GM12878 (cell line): Measurements from ENCODE around the gene APCDD1L. TPM values are rescaled to one million over a fixed set of nuclear protein-coding genes. Genes with fewer than 3 reads are reported as not detected.

ENCODE experiments used
- ATAC-seq: fragments of 200-7000 bp; cut with Tn5 transposase; 3 replicates; pipeline ENCODE4 v1.9.1; 2020; ENCODE audit warnings: mild to moderate bottlenecking, moderate library complexity
- BruUV-seq: library from RNA; stranded (reverse); fragments of 400-500 nt; replicated peaks from 2 replicates; lab custom pipeline; 2021; lab: Mats Ljungman, UMichigan
- CTCF ChIA-PET: fragments of 300-600 bp; sonication (Branson Sonifier 250); formaldehyde crosslinking; extraction: SDS; loops from one replicate; lab custom pipeline; 2021; ENCODE audit warnings: inconsistent platforms; lab: Yijun Ruan, JAX
- POLR2A ChIA-PET: fragments of 350-600 bp; formaldehyde crosslinking; extraction: SDS; loops from one replicate; lab custom pipeline; 2021; ENCODE audit warnings: inconsistent platforms; lab: Charles Lee
- RAD21 ChIA-PET: fragments of 300-600 bp; sonication (Branson Sonifier 250); formaldehyde crosslinking; loops from one replicate; lab custom pipeline; 2023; ENCODE audit warnings: antibody characterized with exemption; ENCODE audit not compliant: unreplicated experiment; lab: Charles Lee
- SMC1A ChIA-PET: fragments of 300-600 bp; sonication (Branson Sonifier 250); formaldehyde crosslinking; loops from one replicate; lab custom pipeline; 2023; ENCODE audit not compliant: unreplicated experiment, uncharacterized antibody; lab: Charles Lee
- DNase-seq: peaks from one replicate; pipeline ENCODE4 v3.0.0-alpha.2; 2011; ENCODE audit warnings: low read depth, low spot score
- FAIRE-seq: peaks from 3 replicates; lab custom pipeline; 2011; peaks lifted over from hg19 to GRCh38; lab: Jason Lieb, UNC
- H2AFZ ChIP-seq: 2 replicates; pipeline ENCODE4 v1.6.0; 2011; ENCODE audit warnings: low read depth, low read length, control low read depth; ENCODE audit not compliant: control insufficient read depth
- H3K27ac ChIP-seq: 2 replicates; pipeline ENCODE4 v1.5.1; 2011; ENCODE audit warnings: control low read depth; ENCODE audit not compliant: control insufficient read depth, insufficient read depth
- H3K27me3 ChIP-seq, 2 experiments: replicated peaks in 1 of 2; 2 replicates each; pipeline versions ENCODE4 v1.6.0 to v1.6.1; 2011; ENCODE audit warnings: low read length in 1 of 2; ENCODE audit not compliant: control insufficient read depth in 2 of 2, insufficient read depth in 2 of 2
- H3K36me3 ChIP-seq, 2 experiments: 2 replicates each; pipeline ENCODE4 v1.5.1; 2011; ENCODE audit warnings: low read length in 1 of 2; ENCODE audit not compliant: control insufficient read depth in 2 of 2, insufficient read depth in 2 of 2
- H3K4me1 ChIP-seq: 2 replicates; pipeline ENCODE4 v1.6.1; 2011; ENCODE audit warnings: mild to moderate bottlenecking, low read length, moderate library complexity, mixed read lengths; ENCODE audit not compliant: control insufficient read depth, insufficient read depth
- H3K4me2 ChIP-seq: 2 replicates; pipeline ENCODE4 v1.6.0; 2011; ENCODE audit warnings: control low read depth; ENCODE audit not compliant: control insufficient read depth, insufficient read depth
- H3K4me3 ChIP-seq: fragments of 200-600 bp; sonication (generic); 2 replicates; pipeline ENCODE4 v1.5.1; 2016
- H3K79me2 ChIP-seq: 2 replicates; pipeline ENCODE4 v1.6.0; 2011; ENCODE audit warnings: low read length; ENCODE audit not compliant: control insufficient read depth, insufficient read depth
- H3K9ac ChIP-seq: 2 replicates; pipeline ENCODE4 v1.8.0; 2011; ENCODE audit warnings: low read length, control low read depth, mixed read lengths; ENCODE audit not compliant: control insufficient read depth, insufficient read depth
- H3K9me3 ChIP-seq: replicated peaks from 3 replicates; pipeline ENCODE4 v1.5.1; 2011; ENCODE audit warnings: mild to moderate bottlenecking, low read length; ENCODE audit not compliant: control insufficient read depth, insufficient read depth
- H4K20me1 ChIP-seq: 2 replicates; pipeline ENCODE4 v1.6.0; 2011; ENCODE audit not compliant: control insufficient read depth, insufficient read depth
- CBX3 ChIP-seq: fragments of 200-600 bp; sonication (generic); IDR thresholded peaks from 2 replicates; pipeline ENCODE4 v1.6.1; 2016; ENCODE audit warnings: low read depth, borderline replicate concordance
- CBX5 ChIP-seq: sonication (generic); IDR thresholded peaks from 2 replicates; pipeline ENCODE4 v1.6.1; 2016; ENCODE audit warnings: low read depth, moderate library complexity, mild to moderate bottlenecking, inconsistent platforms
- GATAD2B ChIP-seq: fragments of 450-650 bp; conservative IDR thresholded peaks from 2 replicates; pipeline ENCODE4 v1.6.1; 2017; ENCODE audit warnings: low read depth, mild to moderate bottlenecking, moderate library complexity
- IKZF1 ChIP-seq: fragments of 450-650 bp; conservative IDR thresholded peaks from 2 replicates; pipeline ENCODE4 v1.6.1; 2017; ENCODE audit warnings: antibody characterized with exemption, mild to moderate bottlenecking
- IKZF2 ChIP-seq, 2 experiments: fragments of 450-650 bp; IDR thresholded peaks; 2 replicates each; pipeline ENCODE4 v1.6.1; 2017; ENCODE audit warnings: mild to moderate bottlenecking in 2 of 2, moderate library complexity in 2 of 2
- MEF2B ChIP-seq: fragments of 450-650 bp; IDR thresholded peaks from 2 replicates; pipeline ENCODE4 v1.6.1; 2018; ENCODE audit warnings: mild to moderate bottlenecking, moderate library complexity; ENCODE audit not compliant: partially characterized antibody, poor library complexity, severe bottlenecking
- MTA3 ChIP-seq: IDR thresholded peaks from 2 replicates; pipeline ENCODE4 v1.6.1; 2012; ENCODE audit warnings: low read length, inconsistent platforms, borderline replicate concordance
- POLR2AphosphoS5 ChIP-seq: IDR thresholded peaks from 2 replicates; pipeline ENCODE4 v1.6.1; 2011; ENCODE audit warnings: mild to moderate bottlenecking, low read length, inconsistent platforms
- RELB ChIP-seq: fragments of 450-650 bp; IDR thresholded peaks from 2 replicates; pipeline ENCODE4 v1.6.1; 2017; ENCODE audit warnings: low read depth, mild to moderate bottlenecking, moderate library complexity
- SUZ12 ChIP-seq: fragments of 200-600 bp; sonication (generic); IDR thresholded peaks from one replicate; pipeline ENCODE4 v1.6.1; 2018; ENCODE audit warnings: antibody characterized with exemption, mild to moderate bottlenecking; ENCODE audit not compliant: unreplicated experiment
- WGBS: methylation state at CpG from one replicate; pipeline ENCODE4 v1.1.6; 2016; ENCODE audit warnings: low lambda C conversion rate; ENCODE audit not compliant: insufficient replicate concordance, insufficient coverage; ENCODE audit errors: missing lambda C conversion rate; 5-methylcytosine and 5-hydroxymethylcytosine counted together
- in situ Hi-C: fragments of 300-500 bp; cut with MboI; formaldehyde crosslinking; loops from 9 replicates; pipeline ENCODE4 v1.14.3; 2018; ENCODE audit warnings: mixed read lengths
- intact Hi-C: fragments of 100-400 bp; cut with micrococcal nuclease; formaldehyde crosslinking; loops from one replicate; pipeline ENCODE4 v1.14.2; 2022; ENCODE audit not compliant: unreplicated experiment
- polyA plus RNA-seq, 11 experiments: library from polyadenylated mRNA; depleted of rRNA in 4 of 11; unstranded in 6 of 11; stranded (reverse) in 5 of 11; fragments of >200 nt; fragmentation: Nextera tagmentation in 4 of 11; fragmentation: Illumina TruSeq in 1 of 11; extraction: Ambion mirVana in 4 of 11; extraction: Trizol in 1 of 11; gene quantifications; 1 replicate in 1 of 11; 2 replicates in 10 of 11; pipeline versions ENCODE4 v1.2.1 to v1.2.3, GENCODE V29; 2011 to 2016; ENCODE audit warnings: inconsistent platforms in 2 of 11, missing spikeins in 2 of 11, low read depth in 1 of 11
- total RNA-seq, 4 experiments: library from RNA; depleted of rRNA in 3 of 4; stranded (reverse); fragments of >200 nt in 3 of 4; fragmentation: Illumina TruSeq in 1 of 4; extraction: Trizol in 1 of 4; gene quantifications; 2 replicates each; pipeline versions ENCODE4 v1.2.1 to v1.2.3, GENCODE V29; 2013 to 2021
- TF ChIP-seq, protein P1 (sequence below): IDR thresholded peaks from 2 replicates; pipeline ENCODE4 v1.6.1; 2012; ENCODE audit warnings: improper control_type of control experiment, low read depth, low read length; ENCODE audit not compliant: insufficient replicate concordance
- TF ChIP-seq, protein P2 (sequence below): IDR thresholded peaks from 2 replicates; pipeline ENCODE4 v1.6.1; 2011; ENCODE audit warnings: low read depth, mild to moderate bottlenecking, low read length, moderate library complexity, borderline replicate concordance; ENCODE audit errors: extremely low read depth

The APCDD1L gene
- total and polyA plus RNA-seq, 10 of the 15 experiments (the other 5 are each of a cell fraction or from before 2014, with no cell fraction given) = 0.14 to 0.50 TPM; not detected in 8

DNA sequence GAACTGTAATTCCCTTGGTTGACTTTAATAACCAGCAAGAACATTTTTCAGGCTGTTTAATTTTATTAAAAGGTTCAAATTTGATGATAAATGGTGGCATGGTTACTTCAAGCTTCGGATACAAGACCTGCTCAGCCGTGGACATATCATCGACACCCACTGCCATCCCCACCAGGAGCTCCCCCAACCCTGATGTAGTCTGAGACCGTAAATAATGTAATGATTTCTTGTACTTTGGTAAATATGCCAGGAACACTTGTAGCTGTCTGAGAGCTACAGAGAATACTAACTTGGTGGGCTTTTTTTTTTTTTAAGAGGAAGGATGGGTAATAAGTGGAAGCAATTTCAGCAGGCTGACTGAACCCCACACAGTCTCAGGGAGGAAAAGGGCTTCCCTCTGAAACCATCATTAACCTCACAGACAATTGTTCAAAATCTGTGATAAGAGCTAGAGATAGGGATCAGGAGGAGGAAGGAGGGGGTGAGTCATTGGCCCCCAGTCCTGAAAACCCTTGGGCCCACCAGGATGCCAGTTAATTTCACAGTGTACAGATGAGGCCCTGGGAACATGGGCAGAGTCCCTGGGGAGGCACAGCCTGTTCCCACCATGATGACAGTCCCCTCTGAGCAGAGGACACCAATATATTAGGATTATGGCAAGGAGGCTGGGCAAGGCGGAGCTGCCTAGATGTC is 56.0 kb downstream of the APCDD1L start:
- no peaks in the 10 kb centered on the region for H3K79me2 ChIP-seq
- WGBS = 20% methylated on average over 5 of the region's 5 CpGs
- no peak overlapping the region for H2AFZ ChIP-seq
- in situ Hi-C loops (loop anchor here (10.0 to 25.0 kb wide), 4 partner anchors 178 to 984 kb away; partner anchors contain the start of gene CTSZ), intact Hi-C loops (loop anchor here (2.0 to 5.0 kb wide), 3 partner anchors 57 to 192 kb away; partner anchors contain the start of genes RAB22A and STX16)
- peak; percentile 75 for FAIRE-seq
- H4K20me1 ChIP-seq = no peaks in the 10 kb centered on the region
- ATAC-seq = peak; percentile 54
- no peaks in the 10 kb centered on the region for H3K36me3 ChIP-seq
- H3K9ac ChIP-seq = peak overlapping the region; percentile 37
- H3K27ac ChIP-seq = peak overlapping the region; percentile 49
- peak; percentile 83 for TF ChIP-seq MEF2B
- TF ChIP-seq IKZF2 (IDR thresholded peaks at IDR 0.05) = peak in 1 of 2 experiments; percentile 25; a peak in 1 of 4 replicates
- TF ChIP-seq, protein P1, sequence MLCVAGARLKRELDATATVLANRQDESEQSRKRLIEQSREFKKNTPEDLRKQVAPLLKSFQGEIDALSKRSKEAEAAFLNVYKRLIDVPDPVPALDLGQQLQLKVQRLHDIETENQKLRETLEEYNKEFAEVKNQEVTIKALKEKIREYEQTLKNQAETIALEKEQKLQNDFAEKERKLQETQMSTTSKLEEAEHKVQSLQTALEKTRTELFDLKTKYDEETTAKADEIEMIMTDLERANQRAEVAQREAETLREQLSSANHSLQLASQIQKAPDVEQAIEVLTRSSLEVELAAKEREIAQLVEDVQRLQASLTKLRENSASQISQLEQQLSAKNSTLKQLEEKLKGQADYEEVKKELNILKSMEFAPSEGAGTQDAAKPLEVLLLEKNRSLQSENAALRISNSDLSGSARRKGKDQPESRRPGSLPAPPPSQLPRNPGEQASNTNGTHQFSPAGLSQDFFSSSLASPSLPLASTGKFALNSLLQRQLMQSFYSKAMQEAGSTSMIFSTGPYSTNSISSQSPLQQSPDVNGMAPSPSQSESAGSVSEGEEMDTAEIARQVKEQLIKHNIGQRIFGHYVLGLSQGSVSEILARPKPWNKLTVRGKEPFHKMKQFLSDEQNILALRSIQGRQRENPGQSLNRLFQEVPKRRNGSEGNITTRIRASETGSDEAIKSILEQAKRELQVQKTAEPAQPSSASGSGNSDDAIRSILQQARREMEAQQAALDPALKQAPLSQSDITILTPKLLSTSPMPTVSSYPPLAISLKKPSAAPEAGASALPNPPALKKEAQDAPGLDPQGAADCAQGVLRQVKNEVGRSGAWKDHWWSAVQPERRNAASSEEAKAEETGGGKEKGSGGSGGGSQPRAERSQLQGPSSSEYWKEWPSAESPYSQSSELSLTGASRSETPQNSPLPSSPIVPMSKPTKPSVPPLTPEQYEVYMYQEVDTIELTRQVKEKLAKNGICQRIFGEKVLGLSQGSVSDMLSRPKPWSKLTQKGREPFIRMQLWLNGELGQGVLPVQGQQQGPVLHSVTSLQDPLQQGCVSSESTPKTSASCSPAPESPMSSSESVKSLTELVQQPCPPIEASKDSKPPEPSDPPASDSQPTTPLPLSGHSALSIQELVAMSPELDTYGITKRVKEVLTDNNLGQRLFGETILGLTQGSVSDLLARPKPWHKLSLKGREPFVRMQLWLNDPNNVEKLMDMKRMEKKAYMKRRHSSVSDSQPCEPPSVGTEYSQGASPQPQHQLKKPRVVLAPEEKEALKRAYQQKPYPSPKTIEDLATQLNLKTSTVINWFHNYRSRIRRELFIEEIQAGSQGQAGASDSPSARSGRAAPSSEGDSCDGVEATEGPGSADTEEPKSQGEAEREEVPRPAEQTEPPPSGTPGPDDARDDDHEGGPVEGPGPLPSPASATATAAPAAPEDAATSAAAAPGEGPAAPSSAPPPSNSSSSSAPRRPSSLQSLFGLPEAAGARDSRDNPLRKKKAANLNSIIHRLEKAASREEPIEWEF = peak; percentile 60
- TF ChIP-seq RELB = peak; percentile 50; the same call in 1 of the 2 replicates
- no peak for TF ChIP-seq SUZ12
- TF ChIP-seq POLR2AphosphoS5 = no peak
- TF ChIP-seq GATAD2B = 0 out of 2 replicates have a peak, but pooled peaks have one; percentile 38
- TF ChIP-seq IKZF1 = 0 out of 2 replicates have a peak, but pooled peaks have one; percentile 4
- no peak for TF ChIP-seq CBX3
- no peak; the same call in 1 of the 2 replicates for TF ChIP-seq CBX5
- 0 out of 2 replicates have a peak, but pooled peaks have one; percentile 14 for TF ChIP-seq MTA3
- TF ChIP-seq, protein P2, sequence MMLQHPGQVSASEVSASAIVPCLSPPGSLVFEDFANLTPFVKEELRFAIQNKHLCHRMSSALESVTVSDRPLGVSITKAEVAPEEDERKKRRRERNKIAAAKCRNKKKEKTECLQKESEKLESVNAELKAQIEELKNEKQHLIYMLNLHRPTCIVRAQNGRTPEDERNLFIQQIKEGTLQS = no peak
- H3K4me3 ChIP-seq = 0 out of 2 replicates have a peak overlapping the region, but pooled peaks have one; percentile 21
- POLR2A ChIA-PET = interaction anchor here (0.5 to 1.7 kb wide), 6 partner anchors 9 to 193 kb away, joined by 4 to 9 read pairs (median 5); partner anchors contain the start of genes STX16 and VAPB
- H3K4me2 ChIP-seq = peak overlapping the region; percentile 88
- H3K27me3 ChIP-seq = no peaks in the 10 kb centered on the region
- SMC1A ChIA-PET = interaction anchor here (0.6 to 3.8 kb wide), 17 partner anchors 10 to 241 kb away, joined by 3 to 33 read pairs (median 4); partner anchors contain the start of genes STX16 and VAPB
- CTCF ChIA-PET = interaction anchor here (1.0 to 3.2 kb wide), 5 partner anchors 9 to 224 kb away, joined by 3 to 24 read pairs (median 9); no protein-coding TSS in a partner anchor
- DNase-seq = peak; percentile 36
- H3K9me3 ChIP-seq = peaks cover 5% of the 10 kb centered on the region
- TSS peak; percentile 63 for BruUV-seq
- H3K4me1 ChIP-seq = peaks cover 27% of the 10 kb centered on the region
- RAD21 ChIA-PET = interaction anchor here (0.7 to 2.3 kb wide), 9 partner anchors 11 to 197 kb away, joined by 3 to 9 read pairs (median 4); partner anchors contain the start of genes STX16 and VAPB
